ENCODE data around the gene CLDN18.
A peak's percentile ranks its signal among the peaks of the same experiment; 100 is the strongest.

Gene CLDN18

DNA sequence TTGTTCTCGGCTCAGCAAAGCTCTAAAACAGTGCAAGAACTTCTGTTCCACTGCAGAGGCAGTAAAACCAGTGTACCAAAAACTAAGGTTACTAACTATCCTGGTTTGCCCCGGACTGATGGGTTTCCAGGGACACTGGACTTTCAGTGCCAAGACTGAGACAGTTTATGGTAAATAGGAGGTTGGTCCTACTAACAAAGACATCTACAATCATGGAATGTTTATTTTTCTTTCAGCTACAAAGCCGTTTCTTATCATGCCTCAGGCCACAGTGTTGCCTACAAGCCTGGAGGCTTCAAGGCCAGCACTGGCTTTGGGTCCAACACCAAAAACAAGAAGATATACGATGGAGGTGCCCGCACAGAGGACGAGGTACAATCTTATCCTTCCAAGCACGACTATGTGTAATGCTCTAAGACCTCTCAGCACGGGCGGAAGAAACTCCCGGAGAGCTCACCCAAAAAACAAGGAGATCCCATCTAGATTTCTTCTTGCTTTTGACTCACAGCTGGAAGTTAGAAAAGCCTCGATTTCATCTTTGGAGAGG lies 20.8 kb downstream of the CLDN18 start:
- no peak for DNase-seq

- DNase-seq, result no peak
Measured at GRCh38 chr3:138031536-138031935, 21.6 kb downstream of the CLDN18 start.

GRCh38 chr3:138032567-138032966 lies 22.6 kb downstream of the CLDN18 start:
- DNase-seq, result no peak

- no peak for DNase-seq
Measured at GRCh38 chr3:138033202-138033691, 23.3 kb downstream of the CLDN18 start.

GRCh38 chr3:138034918-138035317 lies 25.0 kb downstream of the CLDN18 start:
- no peak for DNase-seq

- DNase-seq, result no peak
Measured at GRCh38 chr3:138036572-138036971, 26.6 kb downstream of the CLDN18 start.

- no peak for DNase-seq
Measured at GRCh38 chr3:138038725-138039462, 28.9 kb downstream of the CLDN18 start.

GRCh38 chr3:138042043-138042442 lies 32.1 kb downstream of the CLDN18 start:
- no peak for DNase-seq

DNA sequence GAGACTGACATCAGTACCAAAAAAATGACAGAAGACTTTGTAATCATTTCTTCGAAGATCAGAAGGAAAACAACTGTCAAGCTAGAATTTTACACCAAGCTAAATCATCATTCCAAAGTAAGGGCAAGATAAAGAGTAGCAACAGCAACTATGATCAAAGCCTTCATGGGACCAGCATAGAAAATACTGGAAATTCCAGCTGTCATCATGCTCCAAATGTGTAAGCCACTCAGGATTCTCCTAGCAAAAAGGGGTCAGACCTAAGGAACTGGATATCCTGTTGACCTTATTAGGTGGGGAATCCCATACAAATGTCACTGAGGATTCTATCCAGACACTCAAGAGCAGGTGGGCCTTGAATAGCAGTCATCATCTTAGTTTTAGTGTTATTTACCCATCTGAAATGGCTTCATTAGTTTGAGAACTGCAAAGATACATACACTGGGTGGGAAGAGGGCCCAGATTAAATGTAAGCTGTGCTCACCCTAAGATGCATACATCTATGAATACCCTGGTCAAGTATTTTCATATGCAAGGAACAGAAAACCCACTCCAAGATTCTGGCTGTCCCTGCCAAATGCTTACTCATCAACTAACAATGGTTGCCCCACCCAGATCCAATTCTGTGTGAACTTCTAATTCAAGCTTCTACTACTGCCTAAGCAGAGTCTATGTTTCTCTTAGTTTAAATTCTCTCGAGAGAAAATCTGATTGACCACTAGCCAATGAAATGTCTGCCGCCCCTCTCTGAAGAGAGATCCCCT lies 33.5 kb downstream of the CLDN18 start:
- no peak for DNase-seq

- DNase-seq, result no peak
Measured at GRCh38 chr3:138046085-138046484, 36.1 kb downstream of the CLDN18 start.

GRCh38 chr3:138046955-138047354 lies 37.0 kb downstream of the CLDN18 start:
- no peak for DNase-seq

DNA sequence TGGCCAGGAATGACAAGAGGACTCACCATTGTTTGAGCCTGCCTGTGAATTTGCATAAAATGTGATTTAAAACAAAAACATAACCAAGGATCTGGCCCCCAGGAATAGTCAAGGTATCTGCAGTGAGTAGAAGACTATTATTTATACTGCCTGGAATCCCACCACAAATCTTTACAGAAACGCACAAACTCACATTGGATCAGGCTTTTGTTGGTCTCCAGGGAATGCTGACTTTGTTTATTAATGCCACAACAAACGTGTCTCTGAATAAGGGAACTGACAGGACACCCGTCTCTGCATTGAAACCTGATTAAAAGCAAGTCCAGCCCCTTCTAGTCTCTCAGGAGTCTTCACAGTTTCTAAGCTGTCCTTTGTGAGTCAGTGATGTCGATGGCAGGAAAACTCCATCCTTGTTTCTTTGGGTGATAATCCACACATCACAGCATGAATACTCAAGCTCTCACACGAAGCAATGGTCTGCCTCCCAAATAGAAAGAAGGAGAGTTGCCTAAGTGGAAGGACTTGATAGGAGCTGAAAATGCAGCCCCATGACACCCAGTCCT lies 37.7 kb downstream of the CLDN18 start:
- no peak for DNase-seq

DNA sequence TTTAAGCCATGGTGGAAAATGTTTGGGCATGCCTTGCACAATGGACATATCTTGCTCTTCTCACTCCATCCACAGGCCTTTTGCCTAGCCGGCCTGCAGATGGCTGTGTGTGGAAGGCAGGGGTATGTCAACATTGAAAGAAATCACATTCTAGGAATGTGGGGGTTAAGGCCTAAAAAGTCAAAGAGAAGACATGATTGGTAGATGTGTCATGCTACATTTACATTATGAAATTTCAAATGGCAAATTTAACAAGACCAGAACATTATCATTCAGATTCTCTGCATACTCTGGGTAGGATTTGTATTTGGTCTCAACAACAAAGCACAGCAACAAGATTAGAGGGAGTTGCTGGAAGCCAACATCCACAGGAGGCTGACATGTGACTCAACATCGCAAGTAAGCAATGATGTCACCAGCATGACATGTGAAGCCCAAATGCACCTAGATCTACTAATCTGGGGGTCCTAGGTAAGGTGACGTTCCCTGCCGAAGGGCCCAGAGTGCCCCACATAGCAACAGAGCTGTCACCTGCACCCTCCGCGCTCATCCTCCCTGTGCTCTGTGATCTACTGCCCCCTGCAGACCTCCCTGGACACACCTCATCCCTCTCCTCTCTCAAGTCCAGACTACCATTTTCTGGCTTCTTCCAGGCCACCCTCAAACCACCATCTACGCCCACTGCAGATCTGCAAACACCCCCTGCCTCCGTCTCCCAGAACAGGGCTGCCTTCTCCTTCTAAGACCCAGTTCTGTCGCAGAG lies 39.4 kb downstream of the CLDN18 start:
- no peak for DNase-seq

DNA sequence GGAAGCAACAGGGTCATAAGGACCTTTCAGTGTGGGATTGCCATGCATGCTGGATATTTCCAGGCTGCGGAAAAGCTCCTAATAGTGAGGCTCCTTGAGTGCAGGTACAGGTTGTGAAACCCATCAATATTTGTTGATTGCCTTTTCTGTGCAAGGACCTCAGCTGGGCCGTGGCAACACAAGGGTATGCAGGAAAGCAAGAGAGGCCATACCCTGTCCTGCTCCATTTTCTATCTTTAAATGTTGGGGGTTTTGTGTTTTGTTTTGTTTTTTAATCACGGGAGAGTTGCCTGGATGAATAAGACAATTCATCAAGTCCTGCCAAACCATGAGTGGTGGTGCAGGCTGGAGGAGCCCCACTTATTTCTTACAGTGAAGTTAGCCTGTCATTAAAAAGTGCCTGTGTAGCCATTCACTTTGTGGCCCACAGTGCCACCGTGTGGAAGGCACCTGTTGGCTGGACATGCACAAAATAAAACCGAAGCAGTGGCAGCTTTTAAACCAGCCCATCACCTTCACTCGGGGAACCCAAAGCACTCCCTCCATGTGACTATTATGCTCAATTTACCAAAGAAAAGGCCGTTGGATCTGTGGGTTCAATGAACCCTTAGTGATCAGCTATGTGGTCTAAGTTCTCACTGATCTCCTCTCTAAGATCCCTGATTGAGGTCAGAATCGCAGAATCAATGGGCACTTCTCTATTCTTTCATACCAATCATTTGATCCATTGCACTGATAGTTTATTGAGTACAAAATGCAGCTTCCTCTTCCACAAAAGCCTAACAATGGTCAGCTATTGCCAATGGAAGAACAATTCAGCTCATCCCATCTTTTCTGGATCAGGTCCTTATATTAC lies 42.2 kb downstream of the CLDN18 start:
- DNase-seq, result peak; percentile 20

DNA sequence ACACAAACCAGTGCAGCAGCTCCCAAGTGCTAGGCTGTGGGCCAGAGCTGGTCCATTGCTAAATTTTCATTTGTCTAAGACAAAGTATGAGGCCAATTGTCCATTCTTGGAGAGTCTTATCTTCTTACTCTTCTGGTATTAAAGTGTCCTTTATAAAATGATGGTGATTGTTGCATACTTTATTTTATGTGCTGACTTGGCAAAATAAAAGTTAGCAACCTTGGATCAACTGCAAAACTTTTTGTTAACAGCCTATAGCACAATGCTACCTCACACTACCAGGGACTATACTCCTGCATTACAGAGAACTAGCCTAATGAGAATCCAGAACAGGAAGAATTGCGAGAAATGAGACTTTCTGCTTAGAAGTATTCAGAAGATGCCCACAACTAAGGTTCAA lies 44.1 kb downstream of the CLDN18 start:
- no peak for DNase-seq

- DNase-seq, result no peak
Measured at GRCh38 chr3:138057384-138057783, 47.4 kb downstream of the CLDN18 start.

- DNase-seq, result no peak
Measured at GRCh38 chr3:138059261-138059660, 49.3 kb downstream of the CLDN18 start.

DNA sequence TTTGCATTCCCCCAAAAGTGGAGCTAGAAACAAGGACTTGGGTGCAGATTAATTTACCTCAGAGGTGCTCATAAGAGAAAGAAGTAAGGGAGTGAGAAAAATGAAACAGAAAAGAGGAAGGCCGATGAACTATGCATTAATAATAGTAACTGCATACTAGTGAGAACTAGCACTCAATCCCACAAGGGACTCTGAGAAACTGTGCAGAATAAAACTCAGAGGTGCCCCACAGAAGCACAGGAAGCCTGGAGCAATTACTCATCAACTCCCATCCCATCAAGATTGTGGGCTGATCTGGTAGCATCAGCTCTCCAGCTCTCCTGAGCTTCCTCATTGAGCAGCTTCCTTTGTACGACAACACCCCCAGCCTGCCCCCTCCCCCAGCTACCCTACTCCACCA lies 50.8 kb downstream of the CLDN18 start:
- no peak for DNase-seq

DNA sequence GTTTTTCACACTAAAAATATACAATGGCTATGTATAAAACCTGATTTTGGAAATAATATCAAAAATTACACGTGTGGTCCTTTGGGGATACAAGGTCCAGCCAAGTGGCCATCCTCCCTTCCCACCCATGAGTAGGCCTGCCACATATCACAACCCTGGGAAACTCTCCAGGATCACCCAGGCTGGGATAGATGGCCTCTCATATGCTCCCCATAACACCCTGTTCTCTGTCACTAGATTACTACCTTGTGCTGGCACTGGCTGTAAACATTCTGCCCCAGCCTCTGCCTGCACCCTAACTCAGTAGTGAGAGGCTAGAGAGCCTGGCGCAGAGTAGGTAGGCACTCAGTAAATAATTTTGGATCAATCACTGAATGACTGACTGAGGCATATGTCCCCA lies 52.1 kb downstream of the CLDN18 start:
- no peak for DNase-seq

- DNase-seq, result no peak
Measured at GRCh38 chr3:138062626-138063025, 52.7 kb downstream of the CLDN18 start.

GRCh38 chr3:138063416-138063815 lies 53.5 kb downstream of the CLDN18 start:
- no peak for DNase-seq

DNA sequence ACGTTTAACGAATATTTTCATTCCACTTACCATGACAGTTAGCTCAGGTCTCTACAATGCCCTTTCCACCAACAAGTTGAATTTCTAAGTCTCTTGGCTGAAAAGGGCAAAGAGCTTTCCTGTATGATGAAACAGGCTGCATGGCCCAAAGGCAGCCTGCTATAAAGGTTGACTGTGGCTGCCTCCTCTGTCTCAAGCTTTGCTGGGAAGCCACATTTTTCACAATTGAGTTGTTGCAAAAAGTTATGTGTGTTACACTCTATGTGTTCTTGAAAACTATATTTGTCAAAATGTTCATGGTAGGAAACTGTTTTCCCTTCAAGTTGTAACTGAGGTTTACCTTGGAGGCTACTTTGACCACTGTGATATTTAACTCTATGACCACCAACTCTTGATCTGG lies 56.0 kb downstream of the CLDN18 start:
- no peak for DNase-seq
